H1 (cell line): ENCODE measurements around the gene PLPPR2. TPM values are rescaled to one million over a fixed set of nuclear protein-coding genes. Genes with fewer than 3 reads are reported as not detected.

ENCODE experiments used
- CTCF ChIA-PET: fragments of 300-600 bp; sonication (Branson Sonifier 250); formaldehyde crosslinking; loops from one replicate; lab custom pipeline; 2021; ENCODE audit not compliant: partially characterized antibody; lab: Charles Lee
- POLR2A ChIA-PET: fragments of 300-600 bp; sonication (Branson Sonifier 250); formaldehyde crosslinking; loops from one replicate; lab custom pipeline; 2021; ENCODE audit warnings: inconsistent platforms; ENCODE audit not compliant: partially characterized antibody; lab: Charles Lee
- DNase-seq, 2 experiments: peaks; one replicate each; pipeline versions ENCODE4 v3.0.0 to v3.0.0-alpha.2; 2010 to 2022; ENCODE audit warnings: low spot score in 2 of 2, low read depth in 1 of 2, mixed read lengths in 1 of 2
- FAIRE-seq: peaks from 2 replicates; lab custom pipeline; 2011; peaks lifted over from hg19 to GRCh38; lab: Jason Lieb, UNC
- H2AFZ ChIP-seq: 2 replicates; pipeline ENCODE4 v1.8.1; 2012; ENCODE audit warnings: low read length, inconsistent platforms
- H2AK5ac ChIP-seq: 2 replicates; pipeline ENCODE4 v1.6.1; 2013; ENCODE audit warnings: low read depth, low read length
- H2BK120ac ChIP-seq: replicated peaks from 2 replicates; pipeline ENCODE3; 2013; ENCODE audit warnings: low read depth, low read length, inconsistent platforms
- H2BK12ac ChIP-seq: 2 replicates; pipeline ENCODE4 v1.6.1; 2013; ENCODE audit warnings: low read depth, low read length
- H2BK15ac ChIP-seq: 2 replicates; pipeline ENCODE4 v1.6.1; 2013; ENCODE audit warnings: low read length
- H2BK20ac ChIP-seq: 2 replicates; pipeline ENCODE4 v1.6.1; 2013; ENCODE audit warnings: low read length
- H2BK5ac ChIP-seq: 2 replicates; pipeline ENCODE4 v1.6.1; 2013; ENCODE audit warnings: low read depth, low read length
- H3K14ac ChIP-seq: 2 replicates; pipeline ENCODE4 v1.6.1; 2013; ENCODE audit warnings: inconsistent platforms; ENCODE audit not compliant: insufficient read length
- H3K18ac ChIP-seq: 2 replicates; pipeline ENCODE4 v1.6.1; 2013; ENCODE audit warnings: low read length; ENCODE audit errors: extremely low read depth
- H3K23ac ChIP-seq: 2 replicates; pipeline ENCODE4 v1.6.1; 2013; ENCODE audit warnings: inconsistent platforms; ENCODE audit not compliant: insufficient read length
- H3K23me2 ChIP-seq: 2 replicates; pipeline ENCODE4 v1.6.1; 2013; ENCODE audit warnings: low read depth, low read length
- H3K27ac ChIP-seq: 2 replicates; pipeline ENCODE4 v1.6.1; 2011; ENCODE audit warnings: low read depth, low read length, inconsistent platforms
- H3K27me3 ChIP-seq, 4 experiments: replicated peaks in 1 of 4; 1 replicate in 1 of 4; 2 replicates in 3 of 4; pipeline versions ENCODE4 v1.6.1 to v1.8.1; 2011 to 2013; ENCODE audit warnings: low read length in 3 of 4, mild to moderate bottlenecking in 3 of 4, inconsistent platforms in 2 of 4, mixed read lengths in 2 of 4, moderate library complexity in 1 of 4; ENCODE audit not compliant: control insufficient read depth in 3 of 4, insufficient read depth in 3 of 4; ENCODE audit errors: extremely low read depth in 1 of 4
- H3K36me3 ChIP-seq, 4 experiments: 2 replicates each; pipeline versions ENCODE4 v1.6.1 to v1.8.1; 2011 to 2013; ENCODE audit warnings: mild to moderate bottlenecking in 4 of 4, low read length in 3 of 4, moderate library complexity in 2 of 4, control low read depth in 1 of 4, inconsistent platforms in 1 of 4; ENCODE audit not compliant: insufficient read depth in 4 of 4, control insufficient read depth in 2 of 4
- H3K4ac ChIP-seq: replicated peaks from 2 replicates; pipeline ENCODE3; 2013; ENCODE audit warnings: low read length, low read depth, mixed read lengths, inconsistent platforms; ENCODE audit not compliant: insufficient read length
- H3K4me1 ChIP-seq, 4 experiments: replicated peaks in 1 of 4; 1 replicate in 1 of 4; 2 replicates in 3 of 4; pipeline versions ENCODE4 v1.6.1 to v1.8.1; 2011 to 2013; ENCODE audit warnings: low read length in 3 of 4, inconsistent platforms in 2 of 4, mixed read lengths in 1 of 4; ENCODE audit not compliant: insufficient read depth in 4 of 4, control insufficient read depth in 3 of 4
- H3K4me2 ChIP-seq, 2 experiments: 2 replicates each; pipeline versions ENCODE4 v1.6.1 to v1.8.1; 2011 to 2013; ENCODE audit warnings: low read depth in 2 of 2, low read length in 2 of 2, control low read depth in 1 of 2, inconsistent platforms in 1 of 2, mild to moderate bottlenecking in 1 of 2; ENCODE audit not compliant: insufficient read depth in 1 of 2
- H3K4me3 ChIP-seq, 4 experiments: fragments of 200-600, 300-600 bp in 1 of 4; sonication (generic), shearing (Covaris generic), sonication (Bioruptor Twin) in 1 of 4; 2 replicates each; pipeline versions ENCODE4 v1.5.1 to v1.8.1; 2011 to 2016; ENCODE audit warnings: low read length in 4 of 4, low read depth in 3 of 4, control low read depth in 2 of 4, inconsistent platforms in 2 of 4, mild to moderate bottlenecking in 2 of 4, mixed read lengths in 1 of 4, moderate library complexity in 1 of 4; ENCODE audit not compliant: insufficient read depth in 2 of 4; ENCODE audit errors: extremely low read depth in 1 of 4
- H3K56ac ChIP-seq: replicated peaks from 2 replicates; pipeline ENCODE3; 2013; ENCODE audit warnings: low read depth, mild to moderate bottlenecking, mixed read lengths, low read length, inconsistent platforms; ENCODE audit not compliant: insufficient read length
- H3K79me1 ChIP-seq: 2 replicates; pipeline ENCODE4 v1.6.1; 2013; ENCODE audit warnings: low read depth, low read length, control low read depth
- H3K79me2 ChIP-seq, 2 experiments: 2 replicates each; pipeline versions ENCODE4 v1.6.1 to v1.8.1; 2012 to 2013; ENCODE audit warnings: low read length in 2 of 2, mild to moderate bottlenecking in 2 of 2, inconsistent platforms in 1 of 2; ENCODE audit not compliant: insufficient read depth in 2 of 2, control insufficient read depth in 1 of 2
- H3K9ac ChIP-seq, 4 experiments: replicated peaks in 1 of 4; 1 replicate in 1 of 4; 2 replicates in 3 of 4; pipeline versions ENCODE4 v1.6.1 to v1.8.1; 2011 to 2013; ENCODE audit warnings: low read depth in 3 of 4, low read length in 3 of 4, control low read depth in 2 of 4, mild to moderate bottlenecking in 2 of 4, moderate library complexity in 2 of 4, inconsistent platforms in 1 of 4; ENCODE audit errors: extremely low read depth in 1 of 4
- H3K9me3 ChIP-seq, 2 experiments: 2 replicates each; pipeline versions ENCODE4 v1.6.1 to v1.8.1; 2012 to 2013; ENCODE audit warnings: mild to moderate bottlenecking in 2 of 2, moderate library complexity in 2 of 2, control low read depth in 1 of 2, inconsistent platforms in 1 of 2, low read depth in 1 of 2, low read length in 1 of 2, mixed read lengths in 1 of 2; ENCODE audit not compliant: insufficient read depth in 2 of 2
- H4K20me1 ChIP-seq, 2 experiments: replicated peaks in 1 of 2; 2 replicates each; pipeline versions ENCODE3 to v1.8.1; 2011 to 2013; ENCODE audit warnings: inconsistent platforms in 2 of 2, low read length in 2 of 2, mild to moderate bottlenecking in 1 of 2; ENCODE audit not compliant: insufficient read depth in 2 of 2, control insufficient read depth in 1 of 2
- H4K5ac ChIP-seq: 2 replicates; pipeline ENCODE4 v1.6.1; 2013; ENCODE audit warnings: low read length, low read depth, mixed read lengths, inconsistent platforms; ENCODE audit not compliant: insufficient read length
- H4K8ac ChIP-seq: 2 replicates; pipeline ENCODE4 v1.8.0; 2013; ENCODE audit warnings: mild to moderate bottlenecking, moderate library complexity, low read length, inconsistent platforms; ENCODE audit not compliant: insufficient read depth; ENCODE audit errors: extremely low read depth
- H4K91ac ChIP-seq: replicated peaks from 2 replicates; pipeline ENCODE3; 2013; ENCODE audit warnings: low read length, mixed read lengths, inconsistent platforms; ENCODE audit not compliant: insufficient read length
- SP2 ChIP-seq: IDR thresholded peaks from 2 replicates; pipeline ENCODE4 v1.6.1; 2012; ENCODE audit warnings: mild to moderate bottlenecking, low read length, inconsistent platforms
- WGBS, 2 experiments: shearing (Covaris generic) in 1 of 2; methylation state at CpG; one replicate each; pipeline versions ENCODE4 v1.1.6 to v1.1.7; 2013 to 2015; ENCODE audit warnings: low lambda C conversion rate in 2 of 2, mixed read lengths in 2 of 2, inconsistent platforms in 1 of 2, low coverage in 1 of 2, missing lambda C conversion rate in 1 of 2; ENCODE audit not compliant: insufficient replicate concordance in 2 of 2, insufficient coverage in 1 of 2, insufficient read length in 1 of 2; ENCODE audit errors: extremely low coverage in 1 of 2, missing lambda C conversion rate in 1 of 2; 5-methylcytosine and 5-hydroxymethylcytosine counted together
- polyA plus RNA-seq, 7 experiments: library from polyadenylated mRNA; depleted of rRNA in 3 of 7; stranded (reverse) in 5 of 7; unstranded in 2 of 7; fragments of >200 nt in 5 of 7; fragments of 200-250 nt in 2 of 7; gene quantifications; 1 replicate in 5 of 7; 2 replicates in 1 of 7; 4 replicates in 1 of 7; pipeline versions ENCODE4 v1.2.1 to v1.2.3, GENCODE V29; 2011 to 2013; ENCODE audit warnings: missing spikeins in 2 of 7, mixed read lengths in 2 of 7
- total RNA-seq: library from RNA; stranded (reverse); fragmentation: NEBNext Ultra II Directional; extraction: Animal tissue kit (Norgen Biotek cat#: 25700); gene quantifications from 2 replicates; pipeline ENCODE4 v1.2.1, GENCODE V29; 2021
- TF ChIP-seq, protein P1 (sequence below), 3 experiments: IDR thresholded peaks; 1 replicate in 2 of 3; 2 replicates in 1 of 3; pipeline versions ENCODE4 v1.5.1 to v1.6.1; 2011; ENCODE audit warnings: low read length in 3 of 3, mild to moderate bottlenecking in 3 of 3, inconsistent platforms in 2 of 3, low read depth in 1 of 3, moderate library complexity in 1 of 3; ENCODE audit not compliant: insufficient read depth in 1 of 3; ENCODE audit errors: control extremely low read depth in 1 of 3

Gene PLPPR2
- total and polyA plus RNA-seq, 2 of the 8 experiments (the other 6 are each of a cell fraction or from before 2014, with no cell fraction given) = 7.2 to 11.7 TPM

- H2BK12ac ChIP-seq = no peak overlapping the region
- H3K23me2 ChIP-seq = peaks cover 11% of the 10 kb centered on the region; the same call in 1 of the 2 replicates
- no peak overlapping the region for H2BK5ac ChIP-seq
- H3K9me3 ChIP-seq = no peaks in the 10 kb centered on the region
- no peak overlapping the region for H3K56ac ChIP-seq
- no peak overlapping the region for H2AFZ ChIP-seq
- H3K79me1 ChIP-seq = no peaks in the 10 kb centered on the region
- no peak overlapping the region for H4K91ac ChIP-seq
- DNase-seq (no peak), FAIRE-seq (no peak)
- H3K27me3 ChIP-seq = no peaks in the 10 kb centered on the region; a peak in 2 of 7 replicates
- H2BK20ac ChIP-seq = no peak overlapping the region
- H2BK120ac ChIP-seq = no peak overlapping the region
- H3K4ac ChIP-seq = no peak overlapping the region
- peaks cover 0 to 4% (median 1%) of the 10 kb centered on the region in 4 experiments; a peak in 4 of 7 replicates for H3K4me1 ChIP-seq
- H4K20me1 ChIP-seq = peaks cover 2 to 5% of the 10 kb centered on the region in 2 experiments
- 90% methylated on average over 13 of the region's 14 CpGs; no CpG with 5 or more reads in 1 of the 2 experiments for WGBS, 2 experiments
- H4K8ac ChIP-seq = no peak overlapping the region
- no peak overlapping the region for H3K23ac ChIP-seq
- no peak overlapping the region for H2AK5ac ChIP-seq
- H3K27ac ChIP-seq = no peak overlapping the region
- CTCF ChIA-PET = interaction anchor here (1.4 kb wide), 1 partner anchor 32 kb away, joined by 3 read pairs; no protein-coding TSS in a partner anchor
- H3K36me3 ChIP-seq = peaks cover 0 to 9% (median 2%) of the 10 kb centered on the region in 4 experiments; a peak in 3 of 8 replicates
- no peak overlapping the region for H2BK15ac ChIP-seq
- no peak overlapping the region for H3K9ac ChIP-seq
- no peaks in the 10 kb centered on the region for H3K79me2 ChIP-seq
- no peak overlapping the region for H3K18ac ChIP-seq
- no peak overlapping the region for H3K4me3 ChIP-seq
- TF ChIP-seq, protein P1, sequence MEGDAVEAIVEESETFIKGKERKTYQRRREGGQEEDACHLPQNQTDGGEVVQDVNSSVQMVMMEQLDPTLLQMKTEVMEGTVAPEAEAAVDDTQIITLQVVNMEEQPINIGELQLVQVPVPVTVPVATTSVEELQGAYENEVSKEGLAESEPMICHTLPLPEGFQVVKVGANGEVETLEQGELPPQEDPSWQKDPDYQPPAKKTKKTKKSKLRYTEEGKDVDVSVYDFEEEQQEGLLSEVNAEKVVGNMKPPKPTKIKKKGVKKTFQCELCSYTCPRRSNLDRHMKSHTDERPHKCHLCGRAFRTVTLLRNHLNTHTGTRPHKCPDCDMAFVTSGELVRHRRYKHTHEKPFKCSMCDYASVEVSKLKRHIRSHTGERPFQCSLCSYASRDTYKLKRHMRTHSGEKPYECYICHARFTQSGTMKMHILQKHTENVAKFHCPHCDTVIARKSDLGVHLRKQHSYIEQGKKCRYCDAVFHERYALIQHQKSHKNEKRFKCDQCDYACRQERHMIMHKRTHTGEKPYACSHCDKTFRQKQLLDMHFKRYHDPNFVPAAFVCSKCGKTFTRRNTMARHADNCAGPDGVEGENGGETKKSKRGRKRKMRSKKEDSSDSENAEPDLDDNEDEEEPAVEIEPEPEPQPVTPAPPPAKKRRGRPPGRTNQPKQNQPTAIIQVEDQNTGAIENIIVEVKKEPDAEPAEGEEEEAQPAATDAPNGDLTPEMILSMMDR (IDR thresholded peaks at IDR 0.05; ENCODE audit: control extremely low read depth in 1 of 3, insufficient read depth in 1 of 3, low read depth in 1 of 3, low read length in 3 of 3) = no peak
- TF ChIP-seq SP2 = no peak
- H4K5ac ChIP-seq = no peak overlapping the region
- H3K4me2 ChIP-seq = no peak overlapping the region
- POLR2A ChIA-PET = interaction anchor here (1.2 to 1.5 kb wide), 3 partner anchors 10 to 75 kb away, joined by 3 to 4 read pairs (median 4); partner anchors contain the start of gene DOCK6
- no peak overlapping the region for H3K14ac ChIP-seq
These were observed 18.2 kb upstream of the PLPPR2 start for GRCh38 chr19:11337080-11337479.
